ENCODE measurements around the gene ARSI. TPM values are rescaled to one million over a fixed set of nuclear protein-coding genes. Genes with fewer than 3 reads are reported as not detected.

Gene ARSI
- total and polyA plus RNA-seq, 2 donors (not counting 3 experiments of a cell fraction or from before 2014, with no cell fraction given): 0.17 to 0.20 TPM

DNA sequence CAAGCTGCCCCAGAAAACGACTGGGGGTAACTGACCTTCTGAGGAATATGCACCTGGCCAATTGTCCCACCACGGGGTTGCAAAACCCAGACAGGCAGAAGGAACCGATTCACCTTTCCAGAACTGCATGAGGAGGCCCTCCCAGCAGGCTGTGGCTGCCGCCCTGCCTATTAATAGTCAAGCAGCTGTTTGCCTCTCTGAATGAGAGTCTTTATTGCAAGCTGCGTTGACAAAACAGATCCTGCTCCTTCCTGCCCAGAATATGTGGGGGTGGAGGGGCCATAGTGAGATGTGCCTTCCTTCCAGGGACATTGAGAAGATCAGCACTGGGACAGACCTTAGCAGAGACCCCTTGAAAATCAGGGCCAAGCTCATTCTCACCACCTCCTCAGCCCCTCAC lies 36.5 kb upstream of the ARSI start:
- Histone ChIP-seq H3K9ac (replicated peaks; ENCODE audit: extremely low read depth, insufficient read depth, low read length) (no peak overlapping the region), H3K9me1 (replicated peaks; ENCODE audit: control insufficient read depth, extremely low read depth, insufficient read depth, low read length) (no peaks in the 10 kb centered on the region), H4K20me1 (replicated peaks; ENCODE audit: control insufficient read depth, extremely low read depth, insufficient read depth, low read length) (no peaks in the 10 kb centered on the region), H3K27ac (ENCODE audit: insufficient read depth, low read depth, low read length) (no peak overlapping the region), H3K4me1 (ENCODE audit: control insufficient read depth, extremely low read depth, insufficient read depth, low read length) (no peaks in the 10 kb centered on the region), H3K27me3 (ENCODE audit: control insufficient read depth in 2 of 2, insufficient read depth in 2 of 2, low read length in 2 of 2) (peaks cover 0 to 3% of the 10 kb centered on the region in 2 experiments), H2AFZ (ENCODE audit: low read depth, low read length) (no peak overlapping the region), H3K4me2 (ENCODE audit: insufficient read depth, low read length) (no peak overlapping the region), H3K4me3 (replicated peaks in 1 of 3; ENCODE audit: insufficient read depth in 1 of 3, low read depth in 1 of 3, low read length in 3 of 3) (no peak overlapping the region), H3K36me3 (ENCODE audit: control insufficient read depth in 2 of 2, extremely low read depth in 1 of 2, insufficient read depth in 2 of 2, low read length in 2 of 2) (no peaks in the 10 kb centered on the region), H3K9me3 (replicated peaks; ENCODE audit: control insufficient read depth, insufficient read depth, low read length) (no peaks in the 10 kb centered on the region), H3K79me2 (ENCODE audit: control insufficient read depth, insufficient read depth, low read length) (no peaks in the 10 kb centered on the region)
- dilution Hi-C loops (cut with MboI; ENCODE audit: extremely low pct_ligation_motif_present, low sequenced_read_pairs) (no loop called here), intact Hi-C loops (cut with micrococcal nuclease) (no loop called here)
- FAIRE-seq (no peak), DNase-seq (ENCODE audit: low read depth, low spot score) (no peak)
- no TSS peak for BruUV-seq (replicated peaks)
- ChIA-PET CTCF (interaction anchor here (1.2 to 1.4 kb wide), 2 partner anchors 11 to 13 kb away, joined by 4 to 5 read pairs; no protein-coding TSS in a partner anchor), POLR2A (no interaction called here)
- TF ChIP-seq, protein P1, sequence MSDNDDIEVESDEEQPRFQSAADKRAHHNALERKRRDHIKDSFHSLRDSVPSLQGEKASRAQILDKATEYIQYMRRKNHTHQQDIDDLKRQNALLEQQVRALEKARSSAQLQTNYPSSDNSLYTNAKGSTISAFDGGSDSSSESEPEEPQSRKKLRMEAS (IDR thresholded peaks at IDR 0.05; ENCODE audit: insufficient read depth, insufficient read length): no peak
- TF ChIP-seq GATA2 (IDR thresholded peaks at IDR 0.05; ENCODE audit: insufficient read depth, insufficient read length, low read depth, low read length) (no peak), POLR2A (IDR thresholded peaks at IDR 0.05; ENCODE audit: low read depth, low read length) (no peak), EZH2 (IDR thresholded peaks at IDR 0.05; ENCODE audit: borderline replicate concordance, low read depth, low read length, severe bottlenecking) (no peak), MYC (IDR thresholded peaks at IDR 0.05; ENCODE audit: low read depth, low read length) (no peak), POLR2AphosphoS5 (IDR thresholded peaks at IDR 0.05; ENCODE audit: insufficient read depth, low read depth, low read length) (no peak), JUN (IDR thresholded peaks at IDR 0.05; ENCODE audit: borderline replicate concordance, insufficient read depth, insufficient read length, low read depth) (no peak), FOS (IDR thresholded peaks at IDR 0.05; ENCODE audit: borderline replicate concordance, insufficient read depth, low read length) (no peak)
- TF ChIP-seq, protein P2, sequence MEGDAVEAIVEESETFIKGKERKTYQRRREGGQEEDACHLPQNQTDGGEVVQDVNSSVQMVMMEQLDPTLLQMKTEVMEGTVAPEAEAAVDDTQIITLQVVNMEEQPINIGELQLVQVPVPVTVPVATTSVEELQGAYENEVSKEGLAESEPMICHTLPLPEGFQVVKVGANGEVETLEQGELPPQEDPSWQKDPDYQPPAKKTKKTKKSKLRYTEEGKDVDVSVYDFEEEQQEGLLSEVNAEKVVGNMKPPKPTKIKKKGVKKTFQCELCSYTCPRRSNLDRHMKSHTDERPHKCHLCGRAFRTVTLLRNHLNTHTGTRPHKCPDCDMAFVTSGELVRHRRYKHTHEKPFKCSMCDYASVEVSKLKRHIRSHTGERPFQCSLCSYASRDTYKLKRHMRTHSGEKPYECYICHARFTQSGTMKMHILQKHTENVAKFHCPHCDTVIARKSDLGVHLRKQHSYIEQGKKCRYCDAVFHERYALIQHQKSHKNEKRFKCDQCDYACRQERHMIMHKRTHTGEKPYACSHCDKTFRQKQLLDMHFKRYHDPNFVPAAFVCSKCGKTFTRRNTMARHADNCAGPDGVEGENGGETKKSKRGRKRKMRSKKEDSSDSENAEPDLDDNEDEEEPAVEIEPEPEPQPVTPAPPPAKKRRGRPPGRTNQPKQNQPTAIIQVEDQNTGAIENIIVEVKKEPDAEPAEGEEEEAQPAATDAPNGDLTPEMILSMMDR (IDR thresholded peaks at IDR 0.05; ENCODE audit: extremely low read depth in 1 of 2, insufficient read depth in 1 of 2, low read depth in 1 of 2, low read length in 2 of 2): no peak

All from endothelial cell of umbilical vein (primary cell).